DOHH2 (cell line): ENCODE data around the gene NAXD.

Source experiments
- H3F3A ChIP-seq: fragments of 200-600 bp; sonication (generic), shearing (Covaris generic); 2 replicates; pipeline ENCODE4 v1.6.0; 2016; ENCODE audit warnings: antibody characterized with exemption, mild to moderate bottlenecking; ENCODE audit not compliant: control insufficient read depth, insufficient read depth
- H3K27ac ChIP-seq: fragments of 200-600 bp; sonication (generic); 2 replicates; pipeline ENCODE4 v1.5.1; 2014; ENCODE audit warnings: low read depth, mild to moderate bottlenecking, low read length, moderate library complexity
- H3K27me3 ChIP-seq: fragments of 200-600 bp; sonication (generic); 2 replicates; pipeline ENCODE4 v1.6.1; 2014; ENCODE audit warnings: mild to moderate bottlenecking, low read length, mixed read lengths; ENCODE audit not compliant: control insufficient read depth
- H3K36me3 ChIP-seq: fragments of 200-600 bp; sonication (generic); 2 replicates; pipeline ENCODE4 v1.6.1; 2014; ENCODE audit warnings: mild to moderate bottlenecking, low read length, moderate library complexity, mixed read lengths; ENCODE audit not compliant: control insufficient read depth
- H3K4me1 ChIP-seq: fragments of 200-600 bp; sonication (generic); 2 replicates; pipeline ENCODE4 v1.6.1; 2014; ENCODE audit warnings: mild to moderate bottlenecking, low read length, mixed read lengths; ENCODE audit not compliant: control insufficient read depth
- H3K4me2 ChIP-seq: fragments of 200-600 bp; sonication (generic); 2 replicates; pipeline ENCODE4 v1.6.0; 2014; ENCODE audit warnings: mild to moderate bottlenecking, low read length, moderate library complexity
- H3K4me3 ChIP-seq: fragments of 200-600 bp; sonication (generic); 2 replicates; pipeline ENCODE4 v1.5.1; 2014; ENCODE audit warnings: mild to moderate bottlenecking, low read length, mixed read lengths
- H3K79me2 ChIP-seq: fragments of 200-600 bp; sonication (generic); 2 replicates; pipeline ENCODE4 v1.6.1; 2014; ENCODE audit warnings: mild to moderate bottlenecking, low read length, mixed read lengths; ENCODE audit not compliant: control insufficient read depth
- H3K9me2 ChIP-seq: fragments of 200-600 bp; sonication (generic); replicated peaks from 2 replicates; pipeline ENCODE4 v1.6.1; 2014; ENCODE audit warnings: mild to moderate bottlenecking, low read length, mixed read lengths; ENCODE audit not compliant: control insufficient read depth
- H3K9me3 ChIP-seq: fragments of 200-600 bp; sonication (generic); 2 replicates; pipeline ENCODE4 v1.6.1; 2014; ENCODE audit warnings: antibody characterized with exemption, low read length, mixed read lengths; ENCODE audit not compliant: control insufficient read depth, insufficient read depth
- H4K20me1 ChIP-seq: fragments of 200-600 bp; sonication (generic); 2 replicates; pipeline ENCODE4 v1.6.0; 2014; ENCODE audit warnings: low read depth, mild to moderate bottlenecking, antibody characterized with exemption, low read length, moderate library complexity; ENCODE audit not compliant: control insufficient read depth, insufficient read depth
- EZH2phosphoT487 ChIP-seq: fragments of 200-600 bp; sonication (generic); IDR thresholded peaks from 2 replicates; pipeline ENCODE4 v1.6.1; 2017; ENCODE audit warnings: borderline replicate concordance, mild to moderate bottlenecking, antibody characterized with exemption, low read length, moderate library complexity, mixed read lengths
- TF ChIP-seq, protein P1 (sequence below): fragments of 200-600 bp; sonication (generic); IDR thresholded peaks from one replicate; pipeline ENCODE4 v1.5.1; 2014; ENCODE audit warnings: antibody characterized with exemption, mild to moderate bottlenecking, low read depth, low read length; ENCODE audit not compliant: poor library complexity, severe bottlenecking

NAXD gene

GRCh38 chr13:110581506-110582185 is 33.7 kb upstream of the NAXD start:
- H3K9me3 ChIP-seq: no peaks in the 10 kb centered on the region
- no peaks in the 10 kb centered on the region for H4K20me1 ChIP-seq

DNA sequence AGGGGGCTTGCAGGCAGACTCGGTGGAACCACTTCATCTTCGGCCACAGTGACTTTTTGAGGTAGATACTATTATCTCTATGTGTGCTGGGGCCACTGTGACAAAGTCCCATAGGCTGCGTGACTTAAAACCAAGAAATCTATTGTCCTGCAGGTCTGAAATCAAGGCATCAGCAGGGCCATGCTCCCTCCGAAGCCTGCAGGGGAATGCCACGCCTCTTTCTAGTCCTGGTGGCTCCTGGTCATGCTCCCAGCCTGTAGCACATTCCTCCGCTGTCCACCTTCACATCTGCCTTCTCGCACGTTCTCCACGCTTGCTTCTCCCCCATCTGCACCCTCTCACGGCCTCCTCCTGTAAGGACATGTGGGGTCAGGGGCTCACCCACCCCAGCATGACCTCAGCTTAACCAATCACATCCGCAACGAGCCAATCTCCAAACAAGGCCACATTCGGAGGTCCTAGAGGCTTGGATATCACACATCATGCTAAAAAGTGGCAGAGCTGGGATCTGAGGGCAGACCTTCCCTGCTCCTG is 32.9 kb upstream of the NAXD start:
- no peaks in the 10 kb centered on the region for H3K4me1 ChIP-seq
- no peaks in the 10 kb centered on the region for H4K20me1 ChIP-seq
- H3K4me2 ChIP-seq: no peak overlapping the region
- no peak overlapping the region for H3K27ac ChIP-seq
- H3F3A ChIP-seq: no peaks in the 10 kb centered on the region
- TF ChIP-seq EZH2phosphoT487: no peak
- TF ChIP-seq, protein P1, sequence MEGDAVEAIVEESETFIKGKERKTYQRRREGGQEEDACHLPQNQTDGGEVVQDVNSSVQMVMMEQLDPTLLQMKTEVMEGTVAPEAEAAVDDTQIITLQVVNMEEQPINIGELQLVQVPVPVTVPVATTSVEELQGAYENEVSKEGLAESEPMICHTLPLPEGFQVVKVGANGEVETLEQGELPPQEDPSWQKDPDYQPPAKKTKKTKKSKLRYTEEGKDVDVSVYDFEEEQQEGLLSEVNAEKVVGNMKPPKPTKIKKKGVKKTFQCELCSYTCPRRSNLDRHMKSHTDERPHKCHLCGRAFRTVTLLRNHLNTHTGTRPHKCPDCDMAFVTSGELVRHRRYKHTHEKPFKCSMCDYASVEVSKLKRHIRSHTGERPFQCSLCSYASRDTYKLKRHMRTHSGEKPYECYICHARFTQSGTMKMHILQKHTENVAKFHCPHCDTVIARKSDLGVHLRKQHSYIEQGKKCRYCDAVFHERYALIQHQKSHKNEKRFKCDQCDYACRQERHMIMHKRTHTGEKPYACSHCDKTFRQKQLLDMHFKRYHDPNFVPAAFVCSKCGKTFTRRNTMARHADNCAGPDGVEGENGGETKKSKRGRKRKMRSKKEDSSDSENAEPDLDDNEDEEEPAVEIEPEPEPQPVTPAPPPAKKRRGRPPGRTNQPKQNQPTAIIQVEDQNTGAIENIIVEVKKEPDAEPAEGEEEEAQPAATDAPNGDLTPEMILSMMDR: no peak
- H3K27me3 ChIP-seq: no peaks in the 10 kb centered on the region
- no peaks in the 10 kb centered on the region for H3K36me3 ChIP-seq
- no peaks in the 10 kb centered on the region for H3K9me2 ChIP-seq
- no peaks in the 10 kb centered on the region for H3K9me3 ChIP-seq
- H3K4me3 ChIP-seq: no peak overlapping the region
- no peaks in the 10 kb centered on the region for H3K79me2 ChIP-seq

More at GRCh38 chr13:110581506-110582185, 33.7 kb upstream of the NAXD start:
- H3K79me2 ChIP-seq: no peaks in the 10 kb centered on the region
- no peaks in the 10 kb centered on the region for H3K9me2 ChIP-seq
- H3K36me3 ChIP-seq: no peaks in the 10 kb centered on the region
- TF ChIP-seq, protein P1: no peak
- TF ChIP-seq EZH2phosphoT487: no peak
- no peaks in the 10 kb centered on the region for H3K4me1 ChIP-seq
- no peaks in the 10 kb centered on the region for H3K27me3 ChIP-seq
- no peaks in the 10 kb centered on the region for H3F3A ChIP-seq
- no peak overlapping the region for H3K4me3 ChIP-seq
- no peak overlapping the region for H3K4me2 ChIP-seq
- no peak overlapping the region for H3K27ac ChIP-seq

- H3K9me2 ChIP-seq: no peaks in the 10 kb centered on the region
- H3K27ac ChIP-seq: no peak overlapping the region
- H3K79me2 ChIP-seq: no peaks in the 10 kb centered on the region
- no peaks in the 10 kb centered on the region for H4K20me1 ChIP-seq
- no peak for TF ChIP-seq EZH2phosphoT487
- TF ChIP-seq, protein P1: no peak
- H3K9me3 ChIP-seq: no peaks in the 10 kb centered on the region
- no peaks in the 10 kb centered on the region for H3K36me3 ChIP-seq
- no peak overlapping the region for H3K4me3 ChIP-seq
- H3K4me1 ChIP-seq: no peaks in the 10 kb centered on the region
- no peaks in the 10 kb centered on the region for H3F3A ChIP-seq
- no peaks in the 10 kb centered on the region for H3K27me3 ChIP-seq
- no peak overlapping the region for H3K4me2 ChIP-seq
Measured at GRCh38 chr13:110583178-110583865, 32.0 kb upstream of the NAXD start.
